GM12878 (cell line): ENCODE data around the gene OTOR. TPM values are rescaled to one million over a fixed set of nuclear protein-coding genes. Genes with fewer than 3 reads are reported as not detected.

ENCODE experiments used
- ATAC-seq: fragments of 200-7000 bp; cut with Tn5 transposase; 3 replicates; pipeline ENCODE4 v1.9.1; 2020; ENCODE audit warnings: mild to moderate bottlenecking, moderate library complexity
- BruUV-seq: library from RNA; stranded (reverse); fragments of 400-500 nt; replicated peaks from 2 replicates; lab custom pipeline; 2021; lab: Mats Ljungman, UMichigan
- CTCF ChIA-PET: fragments of 300-600 bp; sonication (Branson Sonifier 250); formaldehyde crosslinking; extraction: SDS; loops from one replicate; lab custom pipeline; 2021; ENCODE audit warnings: inconsistent platforms; lab: Yijun Ruan, JAX
- POLR2A ChIA-PET: fragments of 350-600 bp; formaldehyde crosslinking; extraction: SDS; loops from one replicate; lab custom pipeline; 2021; ENCODE audit warnings: inconsistent platforms; lab: Charles Lee
- RAD21 ChIA-PET: fragments of 300-600 bp; sonication (Branson Sonifier 250); formaldehyde crosslinking; loops from one replicate; lab custom pipeline; 2023; ENCODE audit warnings: antibody characterized with exemption; ENCODE audit not compliant: unreplicated experiment; lab: Charles Lee
- SMC1A ChIA-PET: fragments of 300-600 bp; sonication (Branson Sonifier 250); formaldehyde crosslinking; loops from one replicate; lab custom pipeline; 2023; ENCODE audit not compliant: unreplicated experiment, uncharacterized antibody; lab: Charles Lee
- DNase-seq: peaks from one replicate; pipeline ENCODE4 v3.0.0-alpha.2; 2011; ENCODE audit warnings: low read depth, low spot score
- FAIRE-seq: peaks from 3 replicates; lab custom pipeline; 2011; peaks lifted over from hg19 to GRCh38; lab: Jason Lieb, UNC
- H2AFZ ChIP-seq: 2 replicates; pipeline ENCODE4 v1.6.0; 2011; ENCODE audit warnings: low read depth, low read length, control low read depth; ENCODE audit not compliant: control insufficient read depth
- H3K27ac ChIP-seq: 2 replicates; pipeline ENCODE4 v1.5.1; 2011; ENCODE audit warnings: control low read depth; ENCODE audit not compliant: control insufficient read depth, insufficient read depth
- H3K27me3 ChIP-seq, 2 experiments: replicated peaks in 1 of 2; 2 replicates each; pipeline versions ENCODE4 v1.6.0 to v1.6.1; 2011; ENCODE audit warnings: low read length in 1 of 2; ENCODE audit not compliant: control insufficient read depth in 2 of 2, insufficient read depth in 2 of 2
- H3K36me3 ChIP-seq, 2 experiments: 2 replicates each; pipeline ENCODE4 v1.5.1; 2011; ENCODE audit warnings: low read length in 1 of 2; ENCODE audit not compliant: control insufficient read depth in 2 of 2, insufficient read depth in 2 of 2
- H3K4me1 ChIP-seq: 2 replicates; pipeline ENCODE4 v1.6.1; 2011; ENCODE audit warnings: mild to moderate bottlenecking, low read length, moderate library complexity, mixed read lengths; ENCODE audit not compliant: control insufficient read depth, insufficient read depth
- H3K4me2 ChIP-seq: 2 replicates; pipeline ENCODE4 v1.6.0; 2011; ENCODE audit warnings: control low read depth; ENCODE audit not compliant: control insufficient read depth, insufficient read depth
- H3K4me3 ChIP-seq: fragments of 200-600 bp; sonication (generic); 2 replicates; pipeline ENCODE4 v1.5.1; 2016
- H3K79me2 ChIP-seq: 2 replicates; pipeline ENCODE4 v1.6.0; 2011; ENCODE audit warnings: low read length; ENCODE audit not compliant: control insufficient read depth, insufficient read depth
- H3K9ac ChIP-seq: 2 replicates; pipeline ENCODE4 v1.8.0; 2011; ENCODE audit warnings: low read length, control low read depth, mixed read lengths; ENCODE audit not compliant: control insufficient read depth, insufficient read depth
- H3K9me3 ChIP-seq: replicated peaks from 3 replicates; pipeline ENCODE4 v1.5.1; 2011; ENCODE audit warnings: mild to moderate bottlenecking, low read length; ENCODE audit not compliant: control insufficient read depth, insufficient read depth
- H4K20me1 ChIP-seq: 2 replicates; pipeline ENCODE4 v1.6.0; 2011; ENCODE audit not compliant: control insufficient read depth, insufficient read depth
- MYC ChIP-seq: IDR thresholded peaks from 2 replicates; pipeline ENCODE4 v1.6.1; 2011; ENCODE audit warnings: mild to moderate bottlenecking, low read length, moderate library complexity, inconsistent platforms; ENCODE audit not compliant: insufficient read depth, insufficient replicate concordance, insufficient read length, severe bottlenecking
- NBN ChIP-seq: fragments of 450-650 bp; IDR thresholded peaks from 2 replicates; pipeline ENCODE4 v1.6.1; 2016
- RB1 ChIP-seq: fragments of 450-650 bp; formaldehyde crosslinking; IDR thresholded peaks from 2 replicates; pipeline ENCODE4 v1.6.1; 2017; ENCODE audit warnings: mild to moderate bottlenecking, borderline replicate concordance
- SIX5 ChIP-seq: IDR thresholded peaks from 2 replicates; pipeline ENCODE4 v1.6.1; 2011; ENCODE audit warnings: mild to moderate bottlenecking, low read depth, low read length, moderate library complexity; ENCODE audit not compliant: severe bottlenecking
- SMARCA5 ChIP-seq: fragments of 450-650 bp; IDR thresholded peaks from 2 replicates; pipeline ENCODE4 v1.6.1; 2017; ENCODE audit warnings: mild to moderate bottlenecking
- TCF7 ChIP-seq: IDR thresholded peaks from 2 replicates; pipeline ENCODE4 v1.6.1; 2014; ENCODE audit warnings: antibody characterized with exemption, borderline replicate concordance
- ZNF622 ChIP-seq: fragments of 450-650 bp; IDR thresholded peaks from 2 replicates; pipeline ENCODE4 v1.6.1; 2017; ENCODE audit warnings: mild to moderate bottlenecking, inconsistent platforms
- WGBS: methylation state at CpG from one replicate; pipeline ENCODE4 v1.1.6; 2016; ENCODE audit warnings: low lambda C conversion rate; ENCODE audit not compliant: insufficient replicate concordance, insufficient coverage; ENCODE audit errors: missing lambda C conversion rate; 5-methylcytosine and 5-hydroxymethylcytosine counted together
- in situ Hi-C: fragments of 300-500 bp; cut with MboI; formaldehyde crosslinking; loops from 9 replicates; pipeline ENCODE4 v1.14.3; 2018; ENCODE audit warnings: mixed read lengths
- intact Hi-C: fragments of 100-400 bp; cut with micrococcal nuclease; formaldehyde crosslinking; loops from one replicate; pipeline ENCODE4 v1.14.2; 2022; ENCODE audit not compliant: unreplicated experiment
- polyA plus RNA-seq, 11 experiments: library from polyadenylated mRNA; depleted of rRNA in 4 of 11; unstranded in 6 of 11; stranded (reverse) in 5 of 11; fragments of >200 nt; fragmentation: Nextera tagmentation in 4 of 11; fragmentation: Illumina TruSeq in 1 of 11; extraction: Ambion mirVana in 4 of 11; extraction: Trizol in 1 of 11; gene quantifications; 1 replicate in 1 of 11; 2 replicates in 10 of 11; pipeline versions ENCODE4 v1.2.1 to v1.2.3, GENCODE V29; 2011 to 2016; ENCODE audit warnings: inconsistent platforms in 2 of 11, missing spikeins in 2 of 11, low read depth in 1 of 11
- total RNA-seq, 4 experiments: library from RNA; depleted of rRNA in 3 of 4; stranded (reverse); fragments of >200 nt in 3 of 4; fragmentation: Illumina TruSeq in 1 of 4; extraction: Trizol in 1 of 4; gene quantifications; 2 replicates each; pipeline versions ENCODE4 v1.2.1 to v1.2.3, GENCODE V29; 2013 to 2021
- TF ChIP-seq, protein P1 (sequence below): IDR thresholded peaks from 2 replicates; pipeline ENCODE4 v1.6.1; 2012; ENCODE audit warnings: improper control_type of control experiment, low read depth, low read length; ENCODE audit not compliant: insufficient replicate concordance
- TF ChIP-seq, protein P2 (sequence below): IDR thresholded peaks from 2 replicates; pipeline ENCODE4 v1.6.1; 2012; ENCODE audit warnings: low read length, inconsistent platforms

OTOR gene
- total and polyA plus RNA-seq, 10 of the 15 experiments (the other 5 are each of a cell fraction or from before 2014, with no cell fraction given) = not detected

GRCh38 chr20:16732506-16733152 is 15.5 kb upstream of the OTOR start:
- Histone ChIP-seq H3K4me1 (peaks cover 4% of the 10 kb centered on the region), H4K20me1 (no peaks in the 10 kb centered on the region), H3K27ac (no peak overlapping the region), H3K9ac (no peak overlapping the region), H3K36me3 (peaks cover 0 to 30% of the 10 kb centered on the region in 2 experiments), H2AFZ (no peak overlapping the region), H3K9me3 (peaks cover 5% of the 10 kb centered on the region; the same call in 2 of the 3 replicates), H3K79me2 (peaks cover 26% of the 10 kb centered on the region), H3K27me3 (no peaks in the 10 kb centered on the region), H3K4me2 (no peak overlapping the region), H3K4me3 (no peak overlapping the region)
- DNase-seq = no peak
- in situ Hi-C loops = no loop called here
- TF ChIP-seq MYC = no peak
- no peak for TF ChIP-seq SMARCA5
- no peak for TF ChIP-seq TCF7
- TF ChIP-seq, protein P1, sequence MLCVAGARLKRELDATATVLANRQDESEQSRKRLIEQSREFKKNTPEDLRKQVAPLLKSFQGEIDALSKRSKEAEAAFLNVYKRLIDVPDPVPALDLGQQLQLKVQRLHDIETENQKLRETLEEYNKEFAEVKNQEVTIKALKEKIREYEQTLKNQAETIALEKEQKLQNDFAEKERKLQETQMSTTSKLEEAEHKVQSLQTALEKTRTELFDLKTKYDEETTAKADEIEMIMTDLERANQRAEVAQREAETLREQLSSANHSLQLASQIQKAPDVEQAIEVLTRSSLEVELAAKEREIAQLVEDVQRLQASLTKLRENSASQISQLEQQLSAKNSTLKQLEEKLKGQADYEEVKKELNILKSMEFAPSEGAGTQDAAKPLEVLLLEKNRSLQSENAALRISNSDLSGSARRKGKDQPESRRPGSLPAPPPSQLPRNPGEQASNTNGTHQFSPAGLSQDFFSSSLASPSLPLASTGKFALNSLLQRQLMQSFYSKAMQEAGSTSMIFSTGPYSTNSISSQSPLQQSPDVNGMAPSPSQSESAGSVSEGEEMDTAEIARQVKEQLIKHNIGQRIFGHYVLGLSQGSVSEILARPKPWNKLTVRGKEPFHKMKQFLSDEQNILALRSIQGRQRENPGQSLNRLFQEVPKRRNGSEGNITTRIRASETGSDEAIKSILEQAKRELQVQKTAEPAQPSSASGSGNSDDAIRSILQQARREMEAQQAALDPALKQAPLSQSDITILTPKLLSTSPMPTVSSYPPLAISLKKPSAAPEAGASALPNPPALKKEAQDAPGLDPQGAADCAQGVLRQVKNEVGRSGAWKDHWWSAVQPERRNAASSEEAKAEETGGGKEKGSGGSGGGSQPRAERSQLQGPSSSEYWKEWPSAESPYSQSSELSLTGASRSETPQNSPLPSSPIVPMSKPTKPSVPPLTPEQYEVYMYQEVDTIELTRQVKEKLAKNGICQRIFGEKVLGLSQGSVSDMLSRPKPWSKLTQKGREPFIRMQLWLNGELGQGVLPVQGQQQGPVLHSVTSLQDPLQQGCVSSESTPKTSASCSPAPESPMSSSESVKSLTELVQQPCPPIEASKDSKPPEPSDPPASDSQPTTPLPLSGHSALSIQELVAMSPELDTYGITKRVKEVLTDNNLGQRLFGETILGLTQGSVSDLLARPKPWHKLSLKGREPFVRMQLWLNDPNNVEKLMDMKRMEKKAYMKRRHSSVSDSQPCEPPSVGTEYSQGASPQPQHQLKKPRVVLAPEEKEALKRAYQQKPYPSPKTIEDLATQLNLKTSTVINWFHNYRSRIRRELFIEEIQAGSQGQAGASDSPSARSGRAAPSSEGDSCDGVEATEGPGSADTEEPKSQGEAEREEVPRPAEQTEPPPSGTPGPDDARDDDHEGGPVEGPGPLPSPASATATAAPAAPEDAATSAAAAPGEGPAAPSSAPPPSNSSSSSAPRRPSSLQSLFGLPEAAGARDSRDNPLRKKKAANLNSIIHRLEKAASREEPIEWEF = no peak
- no peak for TF ChIP-seq NBN
- no peak for TF ChIP-seq ZNF622
- TF ChIP-seq, protein P2, sequence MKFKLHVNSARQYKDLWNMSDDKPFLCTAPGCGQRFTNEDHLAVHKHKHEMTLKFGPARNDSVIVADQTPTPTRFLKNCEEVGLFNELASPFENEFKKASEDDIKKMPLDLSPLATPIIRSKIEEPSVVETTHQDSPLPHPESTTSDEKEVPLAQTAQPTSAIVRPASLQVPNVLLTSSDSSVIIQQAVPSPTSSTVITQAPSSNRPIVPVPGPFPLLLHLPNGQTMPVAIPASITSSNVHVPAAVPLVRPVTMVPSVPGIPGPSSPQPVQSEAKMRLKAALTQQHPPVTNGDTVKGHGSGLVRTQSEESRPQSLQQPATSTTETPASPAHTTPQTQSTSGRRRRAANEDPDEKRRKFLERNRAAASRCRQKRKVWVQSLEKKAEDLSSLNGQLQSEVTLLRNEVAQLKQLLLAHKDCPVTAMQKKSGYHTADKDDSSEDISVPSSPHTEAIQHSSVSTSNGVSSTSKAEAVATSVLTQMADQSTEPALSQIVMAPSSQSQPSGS = no peak
- no peak for TF ChIP-seq SIX5
- no peak for TF ChIP-seq RB1
- 85% methylated on average over 4 of the region's 4 CpGs for WGBS
- no peak for FAIRE-seq
- intact Hi-C loops = no loop called here
- SMC1A ChIA-PET = no interaction called here
- POLR2A ChIA-PET = no interaction called here
- BruUV-seq = no TSS peak
- RAD21 ChIA-PET = no interaction called here
- no peak for ATAC-seq
- CTCF ChIA-PET = interaction anchor here (1.1 to 1.3 kb wide), 2 partner anchors 9 to 170 kb away, joined by 3 to 4 read pairs; no protein-coding TSS in a partner anchor
